ENCODE measurements around the gene MACO1.
A peak's percentile ranks its signal among the peaks of the same experiment; 100 is the strongest.
"Not testable (repeated sequence)": the region's sequence is repeated elsewhere in the genome, so short reads cannot be mapped to it uniquely, and the experiment has no call there.

Gene MACO1

GRCh38 chr1:25492323-25492722 is 61.6 kb downstream of the MACO1 start:
- no peak for DNase-seq

- DNase-seq: no peak
These were observed 64.3 kb downstream of the MACO1 start for GRCh38 chr1:25494952-25495351.

- no peak for DNase-seq
These were observed 70.0 kb downstream of the MACO1 start for GRCh38 chr1:25500694-25501093.

GRCh38 chr1:25501235-25502058 is 70.8 kb downstream of the MACO1 start:
- DNase-seq: no peak

GRCh38 chr1:25502957-25503356 is 72.3 kb downstream of the MACO1 start:
- no peak for DNase-seq

- peak; percentile 27 to 55 for DNase-seq
These were observed 73.1 kb downstream of the MACO1 start for GRCh38 chr1:25503551-25504426.

GRCh38 chr1:25504706-25505595 is 74.3 kb downstream of the MACO1 start:
- DNase-seq: peak; percentile 23 to 39

- peak; percentile 7 to 16 for DNase-seq
These were observed 75.1 kb downstream of the MACO1 start for GRCh38 chr1:25505656-25506385.

- DNase-seq: not testable (repeated sequence)
These were observed 76.1 kb downstream of the MACO1 start for GRCh38 chr1:25506566-25507463.

GRCh38 chr1:25513666-25514065 is 83.0 kb downstream of the MACO1 start:
- no peak for DNase-seq

GRCh38 chr1:25515033-25515432 is 84.3 kb downstream of the MACO1 start:
- no peak for DNase-seq

- no peak for DNase-seq
These were observed 86.0 kb downstream of the MACO1 start for GRCh38 chr1:25516686-25517085.

GRCh38 chr1:25517476-25518394 is 87.0 kb downstream of the MACO1 start:
- no peak for DNase-seq

- no peak for DNase-seq
These were observed 88.9 kb downstream of the MACO1 start for GRCh38 chr1:25519624-25520023.

- peak; percentile 50 to 56 for DNase-seq
These were observed 89.9 kb downstream of the MACO1 start for GRCh38 chr1:25520446-25521061.

- DNase-seq: no peak
These were observed 91.4 kb downstream of the MACO1 start for GRCh38 chr1:25522031-25522655.

- no peak for DNase-seq
These were observed 92.8 kb downstream of the MACO1 start for GRCh38 chr1:25523542-25523941.

- no peak for DNase-seq
These were observed 94.1 kb downstream of the MACO1 start for GRCh38 chr1:25524568-25525360.
